Measurements from ENCODE around the gene RIOX2.

DNA sequence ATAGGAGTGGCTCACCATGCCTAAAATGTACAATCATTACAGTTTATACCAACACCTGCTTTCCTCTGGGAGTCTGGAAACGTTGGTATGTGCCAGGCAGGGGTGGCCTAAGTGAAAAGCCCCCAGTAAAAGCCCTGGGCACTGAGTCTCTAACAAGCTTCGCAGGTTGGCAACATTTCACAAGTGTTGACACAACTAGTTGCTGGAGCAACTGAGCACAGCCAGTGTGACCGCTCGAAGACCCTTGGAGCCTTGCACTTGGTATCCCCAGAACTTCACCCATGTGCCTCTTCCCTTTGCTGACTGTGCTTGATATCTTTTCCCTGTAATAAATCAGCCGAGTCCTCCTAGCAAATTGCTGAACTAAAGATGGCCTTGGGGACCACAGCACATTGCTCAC lies 2.7 kb downstream of the RIOX2 start:
- TF ChIP-seq, protein P1, sequence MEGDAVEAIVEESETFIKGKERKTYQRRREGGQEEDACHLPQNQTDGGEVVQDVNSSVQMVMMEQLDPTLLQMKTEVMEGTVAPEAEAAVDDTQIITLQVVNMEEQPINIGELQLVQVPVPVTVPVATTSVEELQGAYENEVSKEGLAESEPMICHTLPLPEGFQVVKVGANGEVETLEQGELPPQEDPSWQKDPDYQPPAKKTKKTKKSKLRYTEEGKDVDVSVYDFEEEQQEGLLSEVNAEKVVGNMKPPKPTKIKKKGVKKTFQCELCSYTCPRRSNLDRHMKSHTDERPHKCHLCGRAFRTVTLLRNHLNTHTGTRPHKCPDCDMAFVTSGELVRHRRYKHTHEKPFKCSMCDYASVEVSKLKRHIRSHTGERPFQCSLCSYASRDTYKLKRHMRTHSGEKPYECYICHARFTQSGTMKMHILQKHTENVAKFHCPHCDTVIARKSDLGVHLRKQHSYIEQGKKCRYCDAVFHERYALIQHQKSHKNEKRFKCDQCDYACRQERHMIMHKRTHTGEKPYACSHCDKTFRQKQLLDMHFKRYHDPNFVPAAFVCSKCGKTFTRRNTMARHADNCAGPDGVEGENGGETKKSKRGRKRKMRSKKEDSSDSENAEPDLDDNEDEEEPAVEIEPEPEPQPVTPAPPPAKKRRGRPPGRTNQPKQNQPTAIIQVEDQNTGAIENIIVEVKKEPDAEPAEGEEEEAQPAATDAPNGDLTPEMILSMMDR (conservative IDR thresholded peaks at IDR 0.05; ENCODE audit: low read length) = no peak
- no peak for TF ChIP-seq EZH2phosphoT487 (IDR thresholded peaks at IDR 0.05; ENCODE audit: borderline replicate concordance)

Data from Loucy (cell line).